Fibroblast of lung (primary cell): ENCODE results near the gene APOH. TPM values are rescaled to one million over a fixed set of nuclear protein-coding genes. Genes with fewer than 3 reads are reported as not detected.
"Not testable (repeated sequence)": the region's sequence is repeated elsewhere in the genome, so short reads cannot be mapped to it uniquely, and the experiment has no call there.

Source experiments
- DNase-seq, 2 donors: peaks; one replicate each; pipeline versions ENCODE4 v3.0.0 to v3.0.0-alpha.2; 2010; ENCODE audit warnings: low read depth in 2 of 2
- H2AFZ ChIP-seq: 2 replicates; pipeline ENCODE4 v1.5.1; 2012; ENCODE audit warnings: low read length, control low read depth, inconsistent platforms
- H3K27ac ChIP-seq: 2 replicates; pipeline ENCODE4 v1.5.1; 2011; ENCODE audit warnings: low read length, control low read depth; ENCODE audit not compliant: insufficient read depth
- H3K27me3 ChIP-seq: 2 replicates; pipeline ENCODE4 v1.5.1; 2011; ENCODE audit warnings: mild to moderate bottlenecking, low read length; ENCODE audit not compliant: control insufficient read depth, insufficient read depth
- H3K36me3 ChIP-seq: 2 replicates; pipeline ENCODE4 v1.5.1; 2011; ENCODE audit warnings: low read length; ENCODE audit not compliant: control insufficient read depth, insufficient read depth
- H3K4me1 ChIP-seq: 2 replicates; pipeline ENCODE4 v1.5.1; 2011; ENCODE audit warnings: low read length; ENCODE audit not compliant: control insufficient read depth, insufficient read depth; ENCODE audit errors: extremely low read depth
- H3K4me2 ChIP-seq: 2 replicates; pipeline ENCODE4 v1.5.1; 2011; ENCODE audit warnings: low read length, control low read depth; ENCODE audit not compliant: insufficient read depth; ENCODE audit errors: extremely low read depth
- H3K4me3 ChIP-seq, 4 experiments: fragments of 200-600 bp in 1 of 4; sonication (generic) in 1 of 4; replicated peaks in 1 of 4; 2 replicates each; pipeline ENCODE4 v1.5.1; 2011 to 2016; ENCODE audit warnings: low read length in 4 of 4, low read depth in 3 of 4, mild to moderate bottlenecking in 3 of 4, control low read depth in 2 of 4, inconsistent platforms in 1 of 4, mixed read lengths in 1 of 4; ENCODE audit not compliant: insufficient read depth in 1 of 4; ENCODE audit errors: control extremely low read depth in 1 of 4
- H3K79me2 ChIP-seq: 2 replicates; pipeline ENCODE4 v1.5.1; 2012; ENCODE audit warnings: mild to moderate bottlenecking, low read length, inconsistent platforms; ENCODE audit not compliant: control insufficient read depth, insufficient read depth
- H3K9ac ChIP-seq: 2 replicates; pipeline ENCODE4 v1.5.1; 2011; ENCODE audit warnings: mild to moderate bottlenecking, low read length, control low read depth; ENCODE audit not compliant: insufficient read depth
- H3K9me3 ChIP-seq: 2 replicates; pipeline ENCODE4 v1.5.1; 2012; ENCODE audit warnings: low read depth, low read length; ENCODE audit not compliant: control insufficient read depth, insufficient read depth
- H4K20me1 ChIP-seq: 2 replicates; pipeline ENCODE4 v1.5.1; 2011; ENCODE audit warnings: low read length; ENCODE audit not compliant: control insufficient read depth, insufficient read depth; ENCODE audit errors: extremely low read depth
- CTCF ChIP-seq, 2 donors: IDR thresholded peaks in 1 of 2; conservative IDR thresholded peaks in 1 of 2; 1 replicate in 1 of 2; 2 replicates in 1 of 2; pipeline ENCODE4 v1.5.1; 2011 to 2012; ENCODE audit warnings: low read length in 2 of 2, control low read depth in 1 of 2, inconsistent platforms in 1 of 2, low read depth in 1 of 2, mild to moderate bottlenecking in 1 of 2
- EZH2 ChIP-seq: IDR thresholded peaks from 2 replicates; pipeline ENCODE4 v1.5.1; 2012; ENCODE audit warnings: low read length, control low read depth, mild to moderate bottlenecking; ENCODE audit errors: missing control alignments
- polyA plus RNA-seq, 2 donors: library from polyadenylated mRNA; depleted of rRNA in 1 of 2; stranded (reverse) in 1 of 2; unstranded in 1 of 2; fragments of >200 nt; gene quantifications; 2 replicates each; pipeline ENCODE4 v1.2.1, GENCODE V29; 2011 to 2012; ENCODE audit warnings: missing spikeins in 1 of 2
- total RNA-seq: library from RNA; depleted of rRNA; stranded (reverse); fragments of >200 nt; gene quantifications from 2 replicates; pipeline ENCODE4 v1.2.1, GENCODE V29; 2014

The APOH gene
- total and polyA plus RNA-seq, 2 donors (not counting 1 experiment from before 2014, with no cell fraction given) = not detected

- no peaks in the 10 kb centered on the region for H3K4me1 ChIP-seq
- H3K4me2 ChIP-seq = no peak overlapping the region
Measured at GRCh38 chr17:66260275-66260674, 31.1 kb upstream of the APOH start.

GRCh38 chr17:66255527-66255971 lies 26.3 kb upstream of the APOH start:
- H3K4me3 ChIP-seq = no peak overlapping the region
- H3K79me2 ChIP-seq = no peaks in the 10 kb centered on the region
- H2AFZ ChIP-seq = no peak overlapping the region
- no peak for DNase-seq
- no peaks in the 10 kb centered on the region for H3K36me3 ChIP-seq
- TF ChIP-seq CTCF (conservative IDR thresholded peaks at IDR 0.05 in 1 of 2, IDR thresholded peaks at IDR 0.05 in 1 of 2; ENCODE audit: low read depth in 1 of 2, low read length in 2 of 2) (no peak), EZH2 (no peak)
- no peaks in the 10 kb centered on the region for H4K20me1 ChIP-seq
- H3K4me1 ChIP-seq = no peaks in the 10 kb centered on the region
- no peak overlapping the region for H3K4me2 ChIP-seq
- no peak overlapping the region for H3K9ac ChIP-seq
- no peaks in the 10 kb centered on the region for H3K27me3 ChIP-seq
- no peaks in the 10 kb centered on the region for H3K9me3 ChIP-seq
- H3K27ac ChIP-seq = no peak overlapping the region

More at GRCh38 chr17:66260275-66260674, 31.1 kb upstream of the APOH start:
- Histone ChIP-seq H3K36me3 (no peaks in the 10 kb centered on the region), H3K4me3 (no peak overlapping the region), H2AFZ (no peak overlapping the region), H3K27ac (no peak overlapping the region), H3K9me3 (no peaks in the 10 kb centered on the region), H3K79me2 (no peaks in the 10 kb centered on the region), H4K20me1 (no peaks in the 10 kb centered on the region), H3K27me3 (no peaks in the 10 kb centered on the region), H3K9ac (no peak overlapping the region)
- no peak for TF ChIP-seq CTCF (conservative IDR thresholded peaks at IDR 0.05 in 1 of 2, IDR thresholded peaks at IDR 0.05 in 1 of 2; ENCODE audit: low read depth in 1 of 2, low read length in 2 of 2)
- no peak for TF ChIP-seq EZH2
- DNase-seq = no peak

DNA sequence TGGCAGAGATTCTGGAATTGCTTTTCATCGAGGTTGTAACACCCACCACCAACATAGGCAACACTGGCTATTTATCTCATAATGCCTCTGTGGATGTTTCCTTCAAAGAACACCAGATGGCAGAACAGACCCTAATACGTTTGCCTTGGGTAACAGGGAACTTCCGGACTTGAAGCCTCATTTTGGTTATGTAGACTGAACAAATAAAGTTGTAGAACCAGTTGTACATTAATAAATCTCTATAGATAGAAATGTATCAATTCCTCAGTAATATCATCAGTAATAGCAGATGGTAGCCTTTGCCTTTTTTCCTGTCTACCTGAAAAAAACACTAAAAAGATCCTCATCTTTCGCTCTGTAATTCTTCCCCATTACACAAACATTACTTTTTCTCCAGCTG lies 25.9 kb upstream of the APOH start:
- H3K27ac ChIP-seq = no peak overlapping the region
- no peaks in the 10 kb centered on the region for H3K27me3 ChIP-seq
- H3K9me3 ChIP-seq = no peaks in the 10 kb centered on the region
- H3K4me2 ChIP-seq = no peak overlapping the region
- no peaks in the 10 kb centered on the region for H3K79me2 ChIP-seq
- no peak overlapping the region for H3K9ac ChIP-seq
- no peaks in the 10 kb centered on the region for H4K20me1 ChIP-seq
- H3K36me3 ChIP-seq = no peaks in the 10 kb centered on the region
- no peak overlapping the region for H2AFZ ChIP-seq
- H3K4me3 ChIP-seq = no peak overlapping the region
- H3K4me1 ChIP-seq = no peaks in the 10 kb centered on the region
- TF ChIP-seq CTCF (conservative IDR thresholded peaks at IDR 0.05 in 1 of 2, IDR thresholded peaks at IDR 0.05 in 1 of 2; ENCODE audit: low read depth in 1 of 2, low read length in 2 of 2) = peak; percentile 79 to 83
- no peak for TF ChIP-seq EZH2
- DNase-seq = peak; percentile 72 to 89

GRCh38 chr17:66253458-66253857 lies 24.2 kb upstream of the APOH start:
- not testable (repeated sequence) for H3K4me3 ChIP-seq, H4K20me1 ChIP-seq, H3K4me2 ChIP-seq, H3K4me1 ChIP-seq, H2AFZ ChIP-seq, H3K9ac ChIP-seq, H3K27me3 ChIP-seq, DNase-seq, H3K9me3 ChIP-seq, H3K36me3 ChIP-seq, H3K27ac ChIP-seq, H3K79me2 ChIP-seq
